K562 (cell line): Measurements from ENCODE around the gene NPM3. TPM values are rescaled to one million over a fixed set of nuclear protein-coding genes. Genes with fewer than 3 reads are reported as not detected.

Experiments used
- AFF4 ChIP-seq: sonication (generic); formaldehyde crosslinking; IDR thresholded peaks from 2 replicates; pipeline ENCODE4 v1.8.0; 2023; ENCODE audit warnings: mild to moderate bottlenecking, missing genetic modification reagents
- ARNT ChIP-seq, 2 experiments: fragments of 450-650 bp; IDR thresholded peaks; 2 replicates each; pipeline ENCODE4 v1.6.1; 2016; ENCODE audit warnings: mild to moderate bottlenecking in 1 of 2
- CAMTA2 ChIP-seq: fragments of 250-450 bp; sonication (Bioruptor Pico); conservative IDR thresholded peaks from 2 replicates; pipeline ENCODE4 v1.5.1; 2022
- CBFA2T3 ChIP-seq: fragments of 450-650 bp; IDR thresholded peaks from 2 replicates; pipeline ENCODE4 v1.6.1; 2017
- CBFB ChIP-seq: sonication (generic); formaldehyde crosslinking; IDR thresholded peaks from 2 replicates; pipeline ENCODE4 v1.4.0; 2020; ENCODE audit warnings: mild to moderate bottlenecking, missing genetic modification reagents
- CREM ChIP-seq: IDR thresholded peaks from 2 replicates; pipeline ENCODE4 v1.6.1; 2014; ENCODE audit warnings: antibody characterized with exemption, low read depth
- DPF2 ChIP-seq: fragments of 450-650 bp; IDR thresholded peaks from 2 replicates; pipeline ENCODE4 v1.6.1; 2016
- ETS1 ChIP-seq: conservative IDR thresholded peaks from 2 replicates; pipeline ENCODE4 v1.6.1; 2011; ENCODE audit warnings: low read depth, mild to moderate bottlenecking, low read length; ENCODE audit not compliant: control insufficient read depth
- FOS ChIP-seq: IDR thresholded peaks from 3 replicates; pipeline ENCODE4 v1.6.1; 2011; ENCODE audit not compliant: insufficient read length; ENCODE audit errors: extremely low read depth
- FOXJ2 ChIP-seq: fragments of 200-800 bp; sonication (Bioruptor generic); IDR thresholded peaks from 2 replicates; pipeline ENCODE4 v1.6.1; 2016; ENCODE audit warnings: missing genetic modification characterization, missing compliant biosample characterization
- MTA1 ChIP-seq: fragments of 450-650 bp; IDR thresholded peaks from 2 replicates; pipeline ENCODE4 v1.6.1; 2017; ENCODE audit warnings: borderline replicate concordance
- MXD1 ChIP-seq: fragments of 250-450 bp; sonication (Bioruptor Pico); IDR thresholded peaks from 2 replicates; pipeline ENCODE4 v1.8.0; 2021; ENCODE audit warnings: borderline replicate concordance, mild to moderate bottlenecking, moderate library complexity; ENCODE audit not compliant: poor library complexity, severe bottlenecking
- NRF1 ChIP-seq, 2 experiments: fragments of 450-650 bp; IDR thresholded peaks in 1 of 2; conservative IDR thresholded peaks in 1 of 2; 2 replicates each; pipeline ENCODE4 v1.6.1; 2014; ENCODE audit warnings: mild to moderate bottlenecking in 2 of 2
- SIN3A ChIP-seq, 2 experiments: fragments of 150-350 bp in 1 of 2; IDR thresholded peaks; 2 replicates each; pipeline ENCODE4 v1.6.1; 2011 to 2016; ENCODE audit warnings: borderline replicate concordance in 2 of 2, low read depth in 2 of 2, low read length in 2 of 2, mild to moderate bottlenecking in 2 of 2, moderate library complexity in 2 of 2; ENCODE audit not compliant: control insufficient read depth in 1 of 2
- TOE1 ChIP-seq, 2 experiments: fragments of 450-650 bp in 1 of 2; sonication (generic) in 1 of 2; formaldehyde crosslinking in 1 of 2; IDR thresholded peaks; 2 replicates each; pipeline versions ENCODE4 v1.7.1 to v1.8.0; 2016 to 2022; ENCODE audit warnings: borderline replicate concordance in 2 of 2, mild to moderate bottlenecking in 2 of 2, antibody characterized with exemption in 1 of 2, inconsistent platforms in 1 of 2, low read depth in 1 of 2, missing genetic modification reagents in 1 of 2, moderate library complexity in 1 of 2
- ZBTB17 ChIP-seq: fragments of 450-650 bp; formaldehyde crosslinking; IDR thresholded peaks from 2 replicates; pipeline ENCODE4 v1.4.0; 2020; ENCODE audit warnings: mild to moderate bottlenecking
- ZBTB2 ChIP-seq: fragments of 450-650 bp; IDR thresholded peaks from 2 replicates; pipeline ENCODE4 v1.6.1; 2016; ENCODE audit warnings: antibody characterized with exemption
- ZNF165 ChIP-seq: fragments of 250-450 bp; sonication (Bioruptor Pico); IDR thresholded peaks from 2 replicates; pipeline ENCODE4 v1.4.0; 2020; ENCODE audit warnings: borderline replicate concordance
- polyA plus RNA-seq, 8 experiments: library from polyadenylated mRNA; depleted of rRNA in 4 of 8; stranded (reverse) in 5 of 8; unstranded in 3 of 8; fragments of >200 nt; fragmentation: Nextera tagmentation in 2 of 8; fragmentation: Illumina TruSeq in 1 of 8; extraction: Ambion mirVana in 2 of 8; extraction: Trizol in 1 of 8; gene quantifications; 2 replicates each; pipeline versions ENCODE4 v1.2.1 to v1.2.3, GENCODE V29; 2011 to 2014; ENCODE audit warnings: inconsistent platforms in 1 of 8, missing spikeins in 1 of 8
- total RNA-seq, 7 experiments: library from RNA; depleted of rRNA in 6 of 7; stranded (reverse); fragments of >200 nt in 6 of 7; fragmentation: Illumina TruSeq in 2 of 7; extraction: Trizol in 2 of 7; gene quantifications; 2 replicates each; pipeline versions ENCODE4 v1.2.1 to v1.2.3, GENCODE V29; 2011 to 2021; ENCODE audit warnings: low replicate concordance in 1 of 7

NPM3 gene
- total and polyA plus RNA-seq, 9 of the 15 experiments (the other 6 are each of a cell fraction or from before 2014, with no cell fraction given) = 15.2 to 239 (median 114) TPM

GRCh38 chr10:101830322-101831168, 47.3 kb upstream of the NPM3 start (continued):
- TF ChIP-seq CBFB (CRISPR knock-in tag) (peak; percentile 76; the same call in 1 of the 2 replicates), ZNF165 (CRISPR knock-in tag) (no peak), CAMTA2 (no peak), ETS1 (peak; percentile 28; the same call in 1 of the 2 replicates), CBFA2T3 (peak; percentile 43; the same call in 1 of the 2 replicates), FOXJ2 (peak; percentile 38; the same call in 1 of the 2 replicates), FOS (no peak), NRF1 (conservative IDR thresholded peaks at IDR 0.05 in 1 of 2, IDR thresholded peaks at IDR 0.05 in 1 of 2) (peak; percentile 89 to 92), ZBTB17 (CRISPR knock-in tag) (peak; percentile 38; the same call in 1 of the 2 replicates), SIN3A (IDR thresholded peaks at IDR 0.05; ENCODE audit: borderline replicate concordance in 2 of 2, control insufficient read depth in 1 of 2, low read depth in 2 of 2, low read length in 2 of 2) (peak; percentile 62 to 71; a peak in 3 of 4 replicates), MXD1 (CRISPR knock-in tag) (peak; percentile 56), TOE1 (IDR thresholded peaks at IDR 0.05; ENCODE audit: borderline replicate concordance) (peak; percentile 90), TOE1 (CRISPR knock-in tag; IDR thresholded peaks at IDR 0.05; ENCODE audit: borderline replicate concordance, low read depth) (peak; percentile 78; the same call in 1 of the 2 replicates), CREM (peak; percentile 72), AFF4 (CRISPR knock-in tag) (peak; percentile 86), DPF2 (peak; percentile 71; the same call in 1 of the 2 replicates), MTA1 (0 out of 2 replicates have a peak, but pooled peaks have one; percentile 20), ARNT (IDR thresholded peaks at IDR 0.05) (no peak), ZBTB2 (peak; percentile 87)
